ENCODE results near the gene STAMBP.
"Not testable (repeated sequence)": the region's sequence is repeated elsewhere in the genome, so short reads cannot be mapped to it uniquely, and the experiment has no call there.

STAMBP gene

GRCh38 chr2:73828818-73829570 lies at the start of gene STAMBP:
TSS of gene STAMBP (plus strand) at chr2:73828961. CDS start at chr2:73830857, 1,896 bp downstream.
- DNase-seq, result peak; percentile 98

- peak; percentile 87 for DNase-seq
Measured at GRCh38 chr2:73779467-73780236, 49.1 kb upstream of the STAMBP start, which contains the start of gene DUSP11. TSS of gene DUSP11 (minus strand) at chr2:73780103. CDS start at chr2:73779974, 129 bp downstream.

GRCh38 chr2:73780237-73780582 lies 48.6 kb upstream of the STAMBP start:
- no peak for DNase-seq

- not testable (repeated sequence) for DNase-seq
Measured at GRCh38 chr2:73783402-73783801, 45.4 kb upstream of the STAMBP start.

- not testable (repeated sequence) for DNase-seq
Measured at GRCh38 chr2:73783883-73784282, 44.9 kb upstream of the STAMBP start, which contains the start of gene C2orf78. TSS of gene C2orf78 (plus strand) at chr2:73784183. CDS start at chr2:73784310, 127 bp downstream.

GRCh38 chr2:73811878-73812277 lies 16.9 kb upstream of the STAMBP start:
- no peak for DNase-seq

- no peak for DNase-seq
Measured at GRCh38 chr2:73812635-73813034, 16.1 kb upstream of the STAMBP start.

- DNase-seq, result no peak
Measured at GRCh38 chr2:73818296-73818695, 10.5 kb upstream of the STAMBP start.

GRCh38 chr2:73821227-73821626 lies 7.5 kb upstream of the STAMBP start:
- DNase-seq, result no peak

- no peak for DNase-seq
Measured at GRCh38 chr2:73821669-73822068, 7.1 kb upstream of the STAMBP start.

GRCh38 chr2:73822276-73822675 lies 6.5 kb upstream of the STAMBP start:
- no peak for DNase-seq

- DNase-seq, result no peak
Measured at GRCh38 chr2:73822991-73823390, 5.8 kb upstream of the STAMBP start.

- no peak for DNase-seq
Measured at GRCh38 chr2:73823416-73823815, 5.3 kb upstream of the STAMBP start.

GRCh38 chr2:73823916-73824523 lies 4.7 kb upstream of the STAMBP start:
- DNase-seq, result peak; percentile 66

GRCh38 chr2:73825408-73825807 lies 3.4 kb upstream of the STAMBP start:
- no peak for DNase-seq

- DNase-seq, result no peak
Measured at GRCh38 chr2:73827018-73827417, 1.7 kb upstream of the STAMBP start.

- DNase-seq, result no peak
Measured at GRCh38 chr2:73827660-73828388, 937 bp upstream of the STAMBP start.

GRCh38 chr2:73828389-73828817 lies 358 bp upstream of the STAMBP start:
- DNase-seq, result no peak

GRCh38 chr2:73830871-73831401 lies 2.2 kb downstream of the STAMBP start:
- DNase-seq, result no peak

- no peak for DNase-seq
Measured at GRCh38 chr2:73832930-73833329, 4.2 kb downstream of the STAMBP start.

- no peak for DNase-seq
Measured at GRCh38 chr2:73836141-73836943, 7.6 kb downstream of the STAMBP start.

Measured in DMS79 treated with DMSO at 0.1 percent for 48 hours (cell line).